Germinal center (tissue), 1 donor: Measurements from ENCODE around the gene NAP1L1.

Experiments
- DNase-seq: peaks from one replicate; pipeline ENCODE4 v3.0.0; 2012; ENCODE audit warnings: mixed read lengths, low spot score

The NAP1L1 gene, protein sequence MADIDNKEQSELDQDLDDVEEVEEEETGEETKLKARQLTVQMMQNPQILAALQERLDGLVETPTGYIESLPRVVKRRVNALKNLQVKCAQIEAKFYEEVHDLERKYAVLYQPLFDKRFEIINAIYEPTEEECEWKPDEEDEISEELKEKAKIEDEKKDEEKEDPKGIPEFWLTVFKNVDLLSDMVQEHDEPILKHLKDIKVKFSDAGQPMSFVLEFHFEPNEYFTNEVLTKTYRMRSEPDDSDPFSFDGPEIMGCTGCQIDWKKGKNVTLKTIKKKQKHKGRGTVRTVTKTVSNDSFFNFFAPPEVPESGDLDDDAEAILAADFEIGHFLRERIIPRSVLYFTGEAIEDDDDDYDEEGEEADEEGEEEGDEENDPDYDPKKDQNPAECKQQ

DNA sequence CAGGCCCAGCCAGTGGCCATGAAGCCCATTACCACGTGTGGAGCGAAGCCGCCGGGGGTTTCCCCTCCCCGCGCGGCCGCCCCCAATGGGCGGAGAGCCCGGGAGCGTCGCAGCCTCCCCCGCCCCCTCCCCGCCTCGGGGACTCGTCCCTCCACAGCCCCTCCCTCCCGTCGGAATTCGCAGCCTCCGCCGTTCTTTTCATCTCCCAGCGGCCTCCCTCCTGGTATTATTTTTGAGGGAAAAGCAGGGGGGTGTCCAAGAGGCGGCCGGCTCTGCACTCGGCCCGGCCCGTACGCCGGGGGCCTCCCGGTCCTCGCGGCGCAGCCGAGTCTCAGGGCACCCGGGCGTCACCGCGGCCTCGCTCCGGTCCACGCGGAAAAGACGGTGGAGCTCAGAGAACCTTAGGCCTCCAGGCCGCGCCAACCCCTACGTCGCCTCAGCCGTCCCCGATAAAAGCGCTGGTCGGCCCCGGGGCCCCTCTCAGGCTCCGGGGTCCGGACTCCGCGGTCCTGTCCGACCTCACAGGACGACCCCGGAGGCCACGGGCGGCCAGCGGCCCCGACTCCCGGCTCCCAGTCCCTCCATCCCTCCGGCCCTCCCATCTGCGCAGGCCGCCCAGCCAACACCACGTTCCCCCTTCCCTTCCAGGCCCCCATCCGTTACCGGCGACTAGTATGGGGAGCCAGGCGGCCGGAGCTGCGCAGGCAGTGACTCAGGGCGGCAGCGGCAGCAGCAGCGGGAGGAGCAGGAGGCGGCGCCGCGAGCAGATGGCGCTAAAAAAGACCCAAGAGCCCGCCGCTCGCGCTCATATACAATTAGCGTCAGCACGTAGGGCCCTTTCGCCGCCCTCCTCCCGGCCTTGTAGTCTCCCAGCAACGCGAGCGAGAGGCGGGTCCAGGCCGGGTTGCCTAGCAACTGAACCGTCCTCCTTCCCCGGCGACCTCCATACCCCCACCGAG, at the start of gene NAP1L1:
Gene NAP1L1, minus strand, starts transcription at position 782 of the 959 bp plus-strand sequence. CDS start 10,466 bp downstream, outside the sequence.
- DNase-seq, result peak; percentile 95

DNA sequence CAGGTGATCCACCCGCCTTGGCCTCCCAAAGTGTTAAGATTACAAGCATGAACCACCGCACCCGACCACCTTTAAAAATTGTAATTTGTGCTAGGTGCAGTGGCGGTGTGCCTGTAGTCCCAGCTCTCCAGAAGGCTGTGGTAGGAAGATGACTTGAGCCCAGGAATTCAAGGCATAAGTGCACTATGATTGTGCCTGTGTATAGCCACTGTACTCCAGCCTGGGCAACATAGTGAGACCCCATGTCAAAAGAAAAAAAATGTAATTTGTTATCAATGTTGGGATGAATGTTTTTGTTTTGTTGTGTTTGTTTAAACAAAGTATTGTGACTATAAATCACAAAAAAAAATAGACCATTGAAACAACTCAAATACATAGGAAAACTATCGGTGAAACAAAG, 43.1 kb upstream of the NAP1L1 start:
- no peak for DNase-seq

DNA sequence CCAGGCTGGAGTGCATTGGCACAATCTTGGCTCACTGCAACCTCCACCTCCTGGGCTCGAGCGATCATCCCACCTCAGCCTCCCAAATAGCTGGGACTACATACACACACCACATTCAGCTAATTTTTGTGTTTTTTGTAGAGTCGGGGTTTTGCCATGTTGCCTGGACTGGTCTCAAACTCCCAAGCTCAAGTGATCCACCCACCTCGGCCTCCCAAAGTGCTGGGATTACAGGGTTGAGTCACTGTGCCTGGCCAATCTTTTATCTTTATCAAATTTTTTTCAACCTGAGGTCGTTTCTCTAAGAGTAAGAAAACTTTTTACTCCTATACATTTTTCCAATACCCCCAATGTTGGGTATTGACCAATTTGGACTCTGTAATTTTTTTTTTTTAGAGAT, 40.0 kb upstream of the NAP1L1 start:
- DNase-seq, result no peak

DNA sequence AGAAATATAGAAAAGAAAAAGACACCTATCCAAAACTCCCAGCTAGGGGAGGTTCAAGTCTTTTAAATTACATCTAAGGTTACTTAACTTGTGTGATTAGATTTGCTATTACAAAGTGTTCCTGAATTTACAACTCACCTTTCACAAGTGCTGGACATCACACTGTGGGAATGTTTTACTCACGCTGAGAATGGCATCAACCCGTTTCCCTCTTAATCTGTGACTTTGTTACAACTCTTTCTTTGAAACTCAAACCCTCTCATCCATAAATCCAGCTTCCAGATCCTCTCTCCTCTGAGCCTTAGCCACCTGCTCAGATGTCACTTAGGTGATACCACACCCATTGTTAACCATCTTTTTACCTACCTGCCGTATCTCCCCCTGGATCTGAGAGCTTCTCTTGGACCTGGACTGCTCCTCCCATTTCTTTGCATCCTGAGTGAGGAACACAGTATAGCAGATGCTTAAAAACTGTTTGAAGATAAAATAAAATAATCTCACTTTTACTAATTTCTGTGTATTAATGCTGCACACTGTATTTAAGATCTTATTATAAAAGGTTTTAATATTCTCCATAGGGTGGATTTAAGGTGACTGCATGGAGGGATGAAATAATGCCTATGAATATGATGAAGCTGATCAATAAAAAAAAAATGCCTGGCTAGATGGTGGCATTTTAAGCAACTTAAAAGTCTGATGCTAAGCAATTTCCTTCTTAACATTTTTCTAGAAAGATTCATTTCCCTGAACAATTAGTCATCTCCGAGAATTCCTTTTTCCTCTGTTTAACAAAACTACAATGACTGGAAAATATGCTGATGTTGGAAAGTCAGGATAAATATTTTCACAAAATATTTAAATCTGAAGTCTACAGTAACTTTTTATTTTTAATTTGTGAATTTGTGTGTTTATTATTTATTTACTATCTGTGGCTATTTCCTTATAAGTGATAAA, 39.1 kb upstream of the NAP1L1 start:
- no peak for DNase-seq

DNA sequence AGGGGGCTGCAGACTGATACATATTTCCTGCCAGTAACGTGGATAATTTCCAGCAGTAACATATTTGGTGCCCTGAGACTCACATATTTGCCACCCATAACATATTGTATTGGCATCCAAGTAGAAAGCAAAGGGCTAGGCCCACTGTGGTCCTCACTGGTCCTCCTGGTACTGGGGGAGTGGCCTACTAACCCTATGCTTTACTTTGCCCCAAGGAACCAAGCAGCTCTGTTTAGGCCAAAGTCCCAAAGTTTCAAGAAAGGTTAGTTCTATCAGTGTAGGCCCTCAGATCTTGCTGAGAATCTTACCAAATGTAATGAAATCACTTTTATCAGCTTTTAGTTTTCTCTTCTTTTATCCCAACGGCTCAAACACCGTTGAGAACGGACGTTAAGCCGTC, 35.4 kb upstream of the NAP1L1 start:
- DNase-seq, result no peak

DNA sequence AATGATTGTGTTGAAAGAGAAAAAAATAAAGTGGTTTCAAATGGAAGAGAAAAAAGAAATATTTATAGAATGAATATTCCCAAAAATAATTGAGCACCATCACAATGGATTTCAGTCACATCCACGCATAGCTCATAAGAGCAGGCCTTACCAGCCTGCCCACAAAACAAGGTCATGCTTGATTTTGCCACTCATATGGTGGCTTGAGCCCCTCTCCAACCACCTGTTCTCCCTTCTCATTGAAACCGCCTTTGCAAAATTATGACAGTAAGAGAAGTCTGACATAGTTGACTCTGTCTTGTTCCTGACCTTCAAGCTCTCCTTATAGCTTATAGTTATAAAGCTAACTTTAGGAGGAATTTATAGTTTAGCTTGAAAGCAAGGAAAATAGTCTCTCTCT, 33.3 kb upstream of the NAP1L1 start:
- no peak for DNase-seq

DNA sequence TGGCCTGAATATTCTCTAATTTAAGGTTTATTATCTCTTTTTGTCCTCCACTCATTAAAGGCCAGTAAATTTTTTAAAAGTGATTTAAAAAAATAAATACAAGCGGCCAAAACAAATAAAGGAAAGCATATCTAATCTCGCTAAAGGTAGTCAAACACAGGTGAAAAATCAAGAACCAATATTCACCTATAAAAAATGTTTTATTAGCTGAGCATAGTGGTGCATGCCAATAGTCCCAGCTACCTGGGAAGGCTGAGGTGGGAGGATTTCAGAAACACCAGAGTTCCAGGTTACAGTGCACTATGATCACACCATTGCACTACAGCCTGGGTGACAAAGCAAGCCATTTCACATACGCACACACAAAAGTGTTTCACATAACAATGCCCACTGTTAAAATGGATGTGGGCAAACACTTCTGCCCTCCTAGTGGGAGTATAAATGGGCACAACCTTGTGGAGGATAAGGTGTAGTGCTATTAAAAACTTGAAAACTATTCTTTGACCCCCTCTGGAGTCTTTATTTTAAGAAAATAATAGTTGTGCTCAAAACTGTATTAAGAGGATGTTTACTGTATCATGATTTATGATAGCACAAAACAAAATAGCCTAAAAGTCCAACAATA, 32.7 kb upstream of the NAP1L1 start:
- no peak for DNase-seq

DNA sequence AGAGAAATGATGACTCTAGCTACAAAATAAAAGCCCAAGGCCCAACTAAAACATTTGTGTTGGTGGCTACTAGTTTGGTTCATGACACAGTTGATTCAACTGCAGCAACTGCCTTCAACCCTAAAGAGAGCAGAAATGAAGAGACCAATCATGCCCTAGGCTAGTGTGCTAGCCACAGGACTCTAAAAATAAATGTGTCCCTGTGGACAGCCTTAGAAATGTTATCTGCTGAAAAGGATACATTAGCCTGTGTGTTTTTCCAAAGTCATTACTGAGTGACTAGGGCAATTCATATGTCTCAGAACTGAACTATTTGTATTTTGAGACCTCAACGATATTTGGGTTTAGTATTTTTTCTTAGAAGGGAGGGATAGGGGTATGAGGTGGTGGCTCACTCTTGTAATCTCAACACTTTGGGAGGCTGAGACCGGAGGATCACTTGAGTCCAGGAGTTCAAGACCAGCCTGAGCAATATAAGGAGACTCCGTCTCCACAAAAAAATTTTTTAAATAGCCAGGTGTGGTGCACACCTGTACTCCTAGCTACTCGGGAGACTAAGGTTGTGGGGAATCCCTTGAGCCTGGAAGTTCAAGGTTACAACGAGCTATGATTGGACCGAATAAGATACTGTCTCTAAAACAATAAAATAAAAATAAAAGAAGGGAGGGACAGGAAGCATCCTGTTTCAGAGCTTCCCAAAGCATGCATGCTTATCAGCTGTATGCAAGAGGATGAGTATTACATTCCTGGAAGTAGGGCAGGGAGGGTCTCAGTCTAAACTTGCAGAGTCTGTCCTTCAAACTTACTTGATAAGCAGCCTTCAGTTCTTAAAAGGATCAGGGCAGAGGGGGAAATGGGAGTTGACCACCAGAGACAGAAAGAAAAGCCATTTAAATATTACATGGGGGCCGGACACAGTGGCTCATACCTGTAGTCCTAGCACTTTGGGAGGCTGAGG, 29.6 kb upstream of the NAP1L1 start:
- DNase-seq, result no peak

DNA sequence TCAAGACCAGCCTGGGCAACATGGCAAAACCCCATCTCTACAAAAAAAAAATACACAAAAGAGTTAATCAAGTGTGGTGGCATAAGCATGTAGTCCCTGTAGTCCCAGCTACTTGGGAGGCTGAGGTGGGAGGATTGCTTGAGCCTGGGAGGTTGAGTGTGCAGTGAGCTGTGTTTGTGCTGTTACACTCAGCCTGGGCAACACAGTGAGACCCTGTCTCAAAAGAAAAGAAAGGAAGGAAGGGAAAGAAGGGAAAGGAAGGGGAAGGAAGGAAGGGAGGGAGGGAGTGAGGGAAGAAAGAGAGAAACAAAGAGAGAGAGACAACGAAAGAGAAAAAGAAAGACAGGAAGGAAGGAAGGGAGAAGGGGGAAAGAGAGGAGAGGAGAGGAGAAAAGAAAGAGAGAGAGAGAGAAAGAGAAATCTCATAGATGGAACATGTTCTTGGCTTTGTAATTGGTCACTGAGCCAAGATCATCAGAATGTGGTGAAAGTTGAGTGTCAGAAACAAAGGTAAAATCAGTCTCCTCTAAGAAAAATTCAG, 26.8 kb upstream of the NAP1L1 start:
- DNase-seq, result no peak

DNA sequence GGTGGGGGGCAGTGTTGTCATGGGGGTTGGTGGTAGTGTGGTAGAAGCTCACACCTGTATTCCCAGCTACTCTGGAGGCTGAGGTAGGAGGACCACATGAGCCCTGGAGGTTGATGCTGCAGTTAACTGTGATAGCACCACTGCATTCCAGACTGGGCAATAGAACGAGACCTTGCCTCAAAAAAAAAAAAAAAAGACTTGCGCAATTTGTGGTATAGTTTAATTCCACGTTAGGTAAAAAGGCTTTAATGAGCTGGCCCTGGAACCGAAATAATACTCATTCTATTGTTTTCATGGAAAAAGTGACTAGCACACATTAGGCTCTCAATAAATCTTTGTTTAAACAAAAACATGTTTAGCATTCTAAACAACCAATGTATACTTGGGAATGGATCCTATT, 25.4 kb upstream of the NAP1L1 start:
- no peak for DNase-seq

DNA sequence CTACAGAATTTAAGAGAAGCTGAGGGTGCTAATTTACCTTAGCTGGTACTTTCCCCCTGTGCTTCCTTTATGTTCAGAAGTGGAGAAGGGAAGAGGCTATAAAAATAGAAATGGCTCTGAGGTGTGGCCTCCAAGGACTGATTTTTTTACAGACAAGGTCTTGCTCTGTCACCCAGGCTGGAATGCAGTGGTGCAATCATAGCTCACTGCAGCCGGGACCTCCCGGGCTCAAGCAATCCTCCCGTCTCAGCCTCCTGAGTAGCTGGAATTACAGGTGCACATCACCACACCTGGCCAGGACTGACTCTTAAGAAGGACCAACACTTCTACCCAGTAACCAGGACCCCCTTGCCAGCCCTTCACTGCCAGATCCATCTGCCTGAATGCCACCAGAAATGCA, 23.9 kb upstream of the NAP1L1 start:
- DNase-seq, result no peak

DNA sequence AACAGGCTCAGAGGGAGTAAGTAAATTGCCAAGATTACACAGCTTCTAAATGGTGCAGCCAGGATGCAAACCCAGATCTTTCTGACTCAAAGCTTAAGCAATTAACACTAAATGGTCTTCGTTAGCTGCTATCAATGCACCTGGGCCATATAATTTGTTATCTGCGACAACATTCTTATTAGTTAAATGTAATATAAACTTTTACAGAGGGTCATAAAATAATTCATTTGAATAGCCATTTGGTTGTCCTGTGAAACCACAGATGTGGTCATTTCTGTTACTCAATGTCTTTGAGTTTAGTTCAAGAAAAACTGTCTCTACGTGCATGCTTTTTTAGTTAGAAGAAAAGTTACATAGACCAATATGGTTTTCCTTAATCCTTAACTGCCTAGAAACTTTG, 22.1 kb upstream of the NAP1L1 start:
- no peak for DNase-seq

DNA sequence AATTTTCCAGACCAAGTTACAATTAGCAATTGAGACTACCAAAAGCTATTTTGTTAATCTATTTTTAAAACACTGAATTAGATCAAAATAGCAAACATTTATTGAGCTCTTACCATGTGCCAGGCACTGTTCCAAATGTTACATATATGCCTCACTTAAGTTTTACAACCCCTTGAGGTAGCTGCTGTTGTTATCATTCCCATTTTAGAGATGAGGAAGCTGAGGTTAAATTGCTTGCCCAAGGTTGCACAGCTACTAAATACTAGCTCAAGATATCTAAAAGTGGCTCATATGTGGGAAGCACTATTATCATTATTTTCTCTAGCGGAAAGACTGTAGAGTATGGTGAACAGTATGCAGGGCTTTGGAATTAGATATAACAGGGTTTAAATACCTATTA, 19.5 kb upstream of the NAP1L1 start:
- no peak for DNase-seq

DNA sequence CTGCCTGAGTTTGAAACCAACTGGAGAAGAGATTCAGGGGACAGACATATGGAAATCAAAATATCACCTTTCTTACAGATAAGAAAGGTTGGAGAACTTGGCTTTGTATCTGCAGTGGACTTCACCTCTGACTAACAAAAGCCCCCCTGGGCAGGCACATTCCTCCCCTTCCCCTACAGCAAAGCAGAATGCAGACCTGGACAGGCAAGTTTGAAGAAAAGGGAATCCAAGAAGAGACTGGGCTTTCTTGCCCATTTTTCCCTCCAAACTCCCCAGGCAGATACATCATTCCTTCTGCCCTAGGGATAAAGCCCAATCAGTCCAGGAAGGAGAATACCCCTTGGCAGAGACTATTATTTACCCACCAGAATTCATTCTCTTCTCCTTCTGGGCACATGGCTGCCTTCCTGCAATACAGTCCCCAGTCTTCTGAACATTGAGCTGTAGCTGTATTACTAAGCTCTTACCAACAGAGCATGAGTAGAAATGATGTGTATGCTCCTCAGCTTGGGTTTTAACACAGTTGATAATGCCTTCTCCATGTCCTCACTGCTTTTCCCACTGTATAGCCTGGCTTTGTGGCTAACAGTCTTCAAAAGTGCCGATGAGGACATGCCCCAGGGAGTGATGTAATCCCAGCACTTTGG, 17.4 kb upstream of the NAP1L1 start:
- no peak for DNase-seq

DNA sequence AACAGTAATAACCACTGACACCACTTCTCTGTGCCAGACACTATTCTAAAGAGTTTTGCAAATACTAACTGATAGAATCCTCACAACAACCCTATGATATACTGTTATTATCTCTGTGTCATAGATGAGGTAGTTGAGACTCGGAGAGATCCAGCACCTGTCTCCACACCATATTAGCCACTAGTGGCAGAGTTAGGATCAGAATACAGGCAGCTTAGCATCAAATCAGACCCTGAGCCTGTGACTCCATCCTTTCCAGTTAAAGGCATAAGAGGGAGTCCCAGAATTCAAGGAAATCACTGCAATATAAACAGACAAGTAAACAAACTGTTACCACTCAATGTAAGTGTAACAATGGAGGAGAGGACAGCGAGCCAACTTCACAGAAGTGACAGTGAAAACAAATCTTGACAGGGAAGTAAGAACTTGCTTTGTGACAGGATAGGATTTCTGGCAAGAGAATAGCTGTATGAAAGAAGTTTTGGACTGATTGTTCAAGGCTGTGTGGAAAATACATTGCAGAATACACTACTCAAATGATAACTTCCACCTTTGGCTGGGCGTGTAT, 11.7 kb upstream of the NAP1L1 start:
- DNase-seq, result no peak

DNA sequence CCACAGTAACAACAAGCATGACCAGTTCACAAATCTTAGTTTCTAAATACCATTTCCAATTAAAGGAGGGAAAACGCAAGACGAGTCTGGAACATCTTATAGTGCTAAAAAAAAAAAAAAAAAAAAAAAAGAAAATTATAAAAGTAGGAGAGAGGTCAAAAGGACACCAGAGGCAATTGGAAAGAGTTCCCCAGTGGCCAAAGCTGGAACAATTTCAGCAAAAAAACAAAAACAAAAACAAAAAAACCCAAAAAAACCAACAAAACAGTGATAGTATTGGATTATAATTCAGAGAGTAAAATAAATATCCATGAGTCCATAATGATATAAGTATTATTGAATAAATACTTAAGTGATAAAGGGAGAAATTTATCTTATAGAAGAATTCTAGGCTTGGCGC, 10.3 kb upstream of the NAP1L1 start:
- no peak for DNase-seq

DNA sequence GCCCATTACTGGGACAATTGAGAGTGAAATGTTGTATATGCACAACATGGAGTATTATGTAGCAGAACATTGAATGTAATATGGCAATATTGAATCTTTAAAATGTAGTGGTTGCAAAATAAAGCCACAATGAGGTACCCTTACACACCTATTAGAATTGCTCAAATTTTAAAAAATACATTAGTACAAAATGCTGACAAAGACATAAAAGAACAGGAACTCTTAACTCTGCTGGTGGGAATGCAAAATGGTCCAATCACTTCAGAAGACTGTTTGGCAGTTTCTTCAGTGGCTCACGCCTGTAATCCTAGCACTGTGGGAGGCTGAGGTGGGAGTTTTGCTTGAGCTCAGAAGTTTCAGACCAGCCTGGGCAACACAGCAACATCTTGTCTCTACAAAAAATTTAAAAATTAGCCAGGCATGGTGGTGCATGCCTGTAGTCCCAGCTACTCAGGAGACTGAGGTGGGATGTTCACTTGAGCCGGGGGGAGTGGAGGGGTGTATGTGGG, 6.8 kb upstream of the NAP1L1 start:
- no peak for DNase-seq

DNA sequence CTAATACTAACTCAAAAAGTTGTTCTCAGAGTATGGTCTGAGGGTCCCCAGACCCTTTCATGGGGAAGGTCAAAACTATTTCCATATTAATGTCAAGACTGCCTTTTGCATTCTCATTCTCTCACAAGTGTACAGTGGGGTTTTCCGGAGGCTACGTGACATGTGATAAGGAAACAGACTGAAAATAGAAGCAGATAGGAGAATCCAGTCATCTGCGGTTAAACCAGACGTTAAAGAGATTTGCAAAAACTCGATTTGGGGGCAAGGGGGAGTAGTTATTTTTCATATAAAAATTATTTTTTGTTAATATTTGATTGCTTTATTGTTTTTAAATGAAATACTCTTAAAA, 1.0 kb upstream of the NAP1L1 start:
- DNase-seq, result no peak
